Posterior vena cava (tissue), 2 donors: ENCODE results near the gene CPVL. TPM values are rescaled to one million over a fixed set of nuclear protein-coding genes. Genes with fewer than 3 reads are reported as not detected.

Source experiments
- DNase-seq: peaks from one replicate; pipeline ENCODE4 v3.0.0-alpha.2; 2020; ENCODE audit warnings: low spot score
- intact Hi-C, 2 donors: fragments of 100-400 bp; cut with DNase I; formaldehyde crosslinking; loops; one replicate each; pipeline versions ENCODE4 v1.14.1 to v1.14.2; 2022 to 2023
- total RNA-seq, 2 donors: library from RNA; stranded (reverse); fragmentation: NEBNext Ultra II Directional; extraction: Animal tissue kit (Norgen Biotek cat#: 25700); gene quantifications; one replicate each; pipeline ENCODE4 v1.2.1, GENCODE V29; 2021
- donor health status: DM: yes; HTN: yes; CAD: no.
- donor health status: DM: yes; HTN: yes; CAD: no.

CPVL gene
- total RNA-seq, 2 donors from 2014 or later: 23.8 to 44.9 TPM

DNA sequence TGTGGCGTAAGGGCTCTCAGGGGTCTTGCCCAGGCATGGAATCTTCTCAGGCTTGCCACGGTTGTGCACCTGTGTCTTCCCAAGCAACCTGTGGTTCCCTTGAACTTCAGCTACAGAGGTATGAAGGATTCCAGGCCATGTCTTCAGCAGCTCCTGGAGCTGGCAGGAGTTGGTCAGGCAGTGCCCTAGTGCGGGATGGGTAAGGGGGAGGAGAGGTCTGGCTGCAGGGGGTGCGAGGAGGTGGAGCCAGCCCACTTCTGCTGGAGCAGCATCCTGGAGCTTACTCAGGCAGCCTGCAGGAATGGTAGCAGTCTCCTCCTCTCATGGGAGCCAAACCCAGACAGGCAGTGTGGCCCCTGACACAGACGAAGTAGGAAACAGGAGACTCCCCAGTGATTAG, 184.4 kb downstream of the CPVL start:
- intact Hi-C loops: loop anchor here in 1 of 2 donors (5.0 kb wide), 1 partner anchor 65 kb away; no protein-coding TSS in a partner anchor
- no peak for DNase-seq

DNA sequence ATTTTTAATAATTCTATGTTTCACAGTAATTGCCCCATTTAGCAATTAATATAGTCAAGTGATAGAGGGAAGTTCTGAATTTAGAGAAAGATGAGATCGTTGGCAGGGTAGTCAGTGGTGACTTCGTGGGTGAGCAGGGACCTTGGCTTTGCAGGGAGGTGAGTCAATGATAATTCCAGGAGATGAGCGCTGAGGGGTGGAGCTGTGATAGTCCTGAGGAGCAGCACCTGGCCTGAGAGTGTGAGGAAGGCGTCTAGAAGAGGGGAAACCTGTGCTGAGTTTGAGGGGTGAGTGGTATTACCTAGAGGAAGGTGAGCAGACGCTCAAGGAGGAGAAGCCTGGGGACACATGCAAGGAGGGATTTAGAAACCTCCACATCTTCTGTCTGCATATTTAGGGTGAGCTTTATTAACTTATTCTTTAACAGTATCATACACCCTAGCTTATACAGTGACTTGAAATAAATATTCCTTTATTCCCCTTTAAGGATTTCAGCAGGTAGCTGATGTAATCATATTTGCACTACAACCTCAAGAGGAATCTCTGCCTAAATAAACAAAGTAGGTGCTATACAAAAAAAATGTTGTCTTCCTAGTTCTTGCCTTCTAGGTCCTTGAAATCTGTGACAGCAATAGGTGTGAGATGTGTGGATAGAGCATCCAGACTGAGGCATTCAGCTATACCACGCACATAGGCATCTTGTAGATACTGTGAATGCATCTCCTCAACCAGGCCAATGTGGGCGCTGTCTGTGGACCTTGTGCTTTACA, 186.1 kb downstream of the CPVL start:
- DNase-seq: no peak
- intact Hi-C loops: loop anchor here in 1 of 2 donors (5.0 kb wide), 1 partner anchor 67 kb away; no protein-coding TSS in a partner anchor

DNA sequence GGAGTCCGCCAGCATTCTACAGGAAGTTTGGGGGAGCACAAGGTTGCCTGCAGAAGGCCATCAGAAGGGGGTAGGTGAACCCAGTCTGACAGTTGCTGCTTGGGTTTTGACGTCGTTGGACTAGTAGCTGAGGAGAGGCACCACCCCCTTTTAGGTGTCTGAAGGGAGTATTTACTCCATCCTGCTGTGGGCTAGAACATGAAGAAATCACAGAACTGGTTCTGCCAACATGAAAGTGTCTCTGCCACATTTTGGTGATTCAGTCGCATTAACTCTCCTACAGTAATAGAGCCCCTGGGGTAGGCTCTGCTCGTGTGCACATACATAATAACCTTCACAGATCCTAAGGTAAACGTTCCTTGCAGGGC, 187.4 kb downstream of the CPVL start:
- DNase-seq: no peak
- intact Hi-C loops: loop anchor here (5.0 to 10.0 kb wide), 2 partner anchors 37 to 146 kb away; no protein-coding TSS in a partner anchor

DNA sequence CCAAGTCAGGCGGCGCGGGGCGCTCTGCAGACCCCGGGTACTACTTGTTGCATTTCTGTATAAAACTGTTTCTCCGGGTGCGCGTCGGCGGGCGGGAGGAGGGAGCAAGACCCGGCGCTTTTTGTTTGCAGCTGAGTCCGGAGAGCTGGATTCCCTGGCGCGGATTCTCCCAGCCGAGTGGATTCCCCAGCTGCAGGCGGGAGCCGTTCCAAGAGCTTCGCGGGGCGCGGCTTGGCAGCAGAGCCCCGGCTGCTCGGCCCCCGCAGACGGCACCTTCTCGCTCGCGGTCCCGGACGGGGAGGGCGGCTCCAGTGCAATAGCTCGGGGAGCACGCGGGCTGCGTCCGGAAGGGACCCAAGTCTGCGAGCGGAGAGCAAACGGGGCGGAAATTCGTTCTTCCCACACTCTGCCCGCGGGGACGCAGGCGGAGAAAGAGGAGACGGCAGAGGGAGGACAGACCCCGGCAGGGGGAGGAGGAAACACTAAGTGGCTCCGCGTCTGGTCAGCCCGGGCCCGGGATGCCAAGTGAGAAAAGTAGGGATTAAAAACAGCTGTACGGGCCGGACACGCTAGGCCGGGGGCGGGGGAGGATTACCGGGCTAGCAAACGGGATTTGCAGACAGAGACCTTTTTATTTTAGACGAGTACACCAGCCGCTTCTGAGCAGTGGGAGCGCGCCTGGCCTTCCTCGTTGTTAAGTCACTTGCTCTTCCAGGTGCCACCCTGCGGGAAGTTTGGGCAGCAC, 187.9 kb downstream of the CPVL start, which contains the start of gene TRIL:
TSS of gene TRIL (minus strand) at position 96 of the 745 bp plus-strand sequence. CDS start 284 bp downstream, outside the sequence.
- peak; percentile 93 for DNase-seq
- intact Hi-C loops: loop anchor here (5.0 to 10.0 kb wide), 2 partner anchors 36 to 146 kb away; no protein-coding TSS in a partner anchor

DNA sequence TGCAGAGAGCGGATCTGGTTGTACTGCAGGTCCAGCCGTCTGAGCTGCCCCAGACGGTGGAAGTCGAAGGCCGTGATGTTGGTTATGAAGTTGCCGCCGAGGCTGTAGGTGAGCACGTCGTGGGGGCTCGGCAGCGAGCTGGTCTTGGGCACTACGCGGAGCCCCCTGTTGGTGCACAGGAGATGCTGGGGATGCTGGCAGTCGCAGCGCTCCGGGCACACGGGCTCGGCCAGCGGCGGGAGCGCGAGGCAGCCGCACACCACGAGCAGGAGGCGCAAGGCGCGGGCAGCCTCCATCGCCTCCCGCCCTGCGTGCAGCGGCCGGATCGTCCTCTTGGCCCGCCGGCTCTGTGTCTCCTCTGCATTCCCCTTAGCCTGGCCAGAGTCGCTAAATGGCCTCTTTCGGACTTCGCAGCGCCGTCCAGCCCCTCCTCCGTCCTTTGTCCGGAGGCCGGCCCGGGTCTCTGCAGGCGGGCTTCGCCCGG, 188.5 kb downstream of the CPVL start:
- DNase-seq: peak; percentile 79
- intact Hi-C loops: loop anchor here (5.0 to 10.0 kb wide), 2 partner anchors 35 to 147 kb away; no protein-coding TSS in a partner anchor

DNA sequence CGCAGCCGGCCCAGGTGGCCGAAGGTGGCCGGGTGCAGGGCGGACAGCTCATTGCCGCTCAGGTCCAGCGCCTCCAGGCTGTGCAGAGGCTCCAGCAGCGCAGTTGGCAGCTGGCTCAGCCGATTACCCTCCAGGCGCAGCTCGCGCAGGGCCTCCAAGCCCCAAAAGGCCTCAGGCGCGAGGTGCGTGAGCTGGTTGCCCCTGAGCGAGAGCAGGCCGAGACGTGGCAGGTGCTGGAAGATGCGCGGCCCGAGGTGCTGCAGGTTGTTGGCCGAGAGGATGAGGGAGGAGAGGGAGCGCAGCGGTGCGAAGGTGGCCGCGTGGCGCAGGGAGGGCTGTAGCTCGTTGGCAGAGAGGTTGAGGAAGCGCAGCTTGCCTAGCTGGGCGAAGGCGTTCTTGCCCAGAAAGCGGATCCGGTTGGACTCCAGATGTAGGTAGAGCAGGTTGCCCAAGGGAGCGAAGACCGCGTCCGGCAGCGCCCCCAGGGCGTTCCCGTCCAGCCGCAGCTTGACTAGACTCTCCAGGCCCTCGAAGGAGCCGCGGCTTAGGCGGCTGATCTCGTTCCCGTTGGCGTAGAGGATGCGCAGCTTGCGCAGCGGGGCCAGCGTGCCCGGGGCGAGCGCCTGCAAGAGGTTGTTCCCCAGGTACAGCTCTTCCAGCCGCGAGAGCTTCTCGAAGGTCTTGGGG, 189.1 kb downstream of the CPVL start:
- peak; percentile 84 for DNase-seq
- intact Hi-C loops: loop anchor here (5.0 to 10.0 kb wide), 2 partner anchors 35 to 148 kb away; no protein-coding TSS in a partner anchor

DNA sequence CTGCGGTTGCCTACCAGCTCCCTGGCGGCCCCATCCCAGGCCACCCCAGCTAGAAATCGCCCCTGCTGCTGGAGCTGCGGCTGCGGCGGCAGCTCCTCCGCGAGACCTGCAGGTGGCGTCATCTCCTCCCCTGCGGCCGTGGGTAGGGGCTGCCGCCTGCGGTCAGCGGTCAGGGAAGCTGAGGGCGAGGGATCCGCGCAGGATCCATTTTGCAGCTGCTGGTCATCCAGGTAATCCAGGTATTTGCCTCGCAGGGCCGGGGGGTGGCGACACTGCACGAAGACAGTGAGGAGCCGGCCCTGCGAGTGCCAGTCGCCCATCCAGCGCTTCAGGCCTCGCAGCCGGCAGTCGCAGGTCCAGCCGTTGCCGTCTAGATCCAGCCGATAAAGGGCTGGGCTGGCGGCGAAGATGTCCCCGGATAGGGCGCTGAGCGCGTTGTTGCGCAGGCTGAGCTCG, 189.7 kb downstream of the CPVL start:
- DNase-seq: peak; percentile 88
- intact Hi-C loops: loop anchor here (5.0 to 10.0 kb wide), 2 partner anchors 34 to 148 kb away; no protein-coding TSS in a partner anchor

DNA sequence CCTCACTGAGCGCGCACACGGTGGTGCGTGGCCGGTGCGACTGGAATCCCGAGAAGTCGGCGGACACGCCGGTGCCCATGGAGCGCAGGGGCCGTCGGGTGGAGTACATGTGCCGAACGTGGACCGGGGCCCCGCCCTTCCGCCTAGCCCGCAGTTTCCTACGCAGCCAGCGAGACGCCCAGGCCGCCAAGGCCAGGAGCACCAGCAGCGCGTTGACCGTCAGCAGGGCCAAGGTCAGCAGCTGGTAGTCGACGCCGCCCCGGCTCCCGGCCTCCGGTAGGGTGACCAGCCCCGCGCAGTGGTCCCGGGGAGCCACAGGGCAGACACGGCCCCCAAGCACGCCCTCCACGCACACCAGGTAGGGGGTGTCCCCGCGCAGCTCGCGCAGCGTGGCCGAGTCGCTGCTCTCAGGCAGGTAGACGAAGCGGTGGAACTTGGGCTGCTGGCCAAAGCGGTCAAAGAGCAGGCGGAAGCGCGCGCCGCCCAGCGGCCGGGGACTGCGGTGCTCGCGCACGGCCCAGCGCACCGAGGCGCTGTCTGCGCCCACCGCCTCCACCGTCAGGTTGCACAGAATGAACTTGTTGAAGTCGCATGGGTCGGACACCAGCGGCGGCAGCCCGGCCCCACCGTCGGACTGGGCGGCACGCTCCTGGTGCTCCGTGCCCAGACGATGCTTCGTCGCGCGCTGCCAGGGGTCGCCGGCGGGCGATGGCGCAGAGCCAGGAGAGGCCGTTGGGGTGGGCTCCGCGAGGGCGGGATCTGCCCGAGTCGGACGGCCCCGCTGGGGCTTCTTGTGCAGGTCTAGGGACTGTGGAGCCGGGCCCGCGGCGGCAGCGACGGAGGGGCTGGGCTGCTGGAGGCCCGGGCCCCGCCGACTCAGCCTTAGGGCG, 190.4 kb downstream of the CPVL start:
- intact Hi-C loops: loop anchor here (5.0 to 10.0 kb wide), 2 partner anchors 34 to 149 kb away; no protein-coding TSS in a partner anchor
- peak; percentile 92 for DNase-seq

DNA sequence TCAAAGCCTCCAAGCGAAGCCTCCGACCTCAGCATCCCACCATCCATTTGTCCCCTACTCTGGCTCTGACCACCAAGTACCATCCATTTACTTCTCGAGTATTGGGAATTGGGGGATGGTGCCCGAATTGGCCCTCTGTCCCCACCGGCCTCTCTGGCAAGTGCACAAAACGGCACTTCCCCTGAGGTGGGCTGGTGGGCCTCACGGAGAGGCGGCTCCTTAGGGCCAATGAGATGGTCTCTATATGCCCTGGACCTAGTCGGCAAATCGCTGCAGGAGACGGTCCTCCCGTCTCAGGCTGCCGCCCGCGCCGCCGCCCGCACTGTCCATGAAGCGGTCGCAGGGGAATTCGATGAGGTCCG, 191.0 kb downstream of the CPVL start:
- no peak for DNase-seq
- intact Hi-C loops: loop anchor here (5.0 to 10.0 kb wide), 2 partner anchors 33 to 149 kb away; no protein-coding TSS in a partner anchor

DNA sequence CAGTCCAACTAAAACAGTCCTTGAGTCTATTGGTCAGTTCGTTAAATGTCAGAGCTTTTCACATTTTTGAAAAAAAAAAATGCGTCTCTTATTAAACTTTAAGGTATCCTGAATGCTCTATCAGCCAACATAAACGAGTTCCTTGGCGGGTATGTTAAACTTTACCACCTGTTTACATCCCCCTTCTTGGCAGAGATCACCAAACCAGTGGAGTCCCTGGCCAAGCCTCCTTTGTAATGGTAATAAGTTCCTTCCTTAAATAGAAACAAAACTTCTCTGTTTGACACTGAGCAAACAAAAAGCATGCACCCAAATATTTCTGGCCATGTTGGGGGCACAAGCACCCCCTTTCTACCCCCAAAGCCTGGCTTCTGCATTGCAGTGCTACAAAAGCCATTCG, 191.4 kb downstream of the CPVL start:
- intact Hi-C loops: loop anchor here (5.0 to 10.0 kb wide), 2 partner anchors 33 to 150 kb away; no protein-coding TSS in a partner anchor
- DNase-seq: no peak

DNA sequence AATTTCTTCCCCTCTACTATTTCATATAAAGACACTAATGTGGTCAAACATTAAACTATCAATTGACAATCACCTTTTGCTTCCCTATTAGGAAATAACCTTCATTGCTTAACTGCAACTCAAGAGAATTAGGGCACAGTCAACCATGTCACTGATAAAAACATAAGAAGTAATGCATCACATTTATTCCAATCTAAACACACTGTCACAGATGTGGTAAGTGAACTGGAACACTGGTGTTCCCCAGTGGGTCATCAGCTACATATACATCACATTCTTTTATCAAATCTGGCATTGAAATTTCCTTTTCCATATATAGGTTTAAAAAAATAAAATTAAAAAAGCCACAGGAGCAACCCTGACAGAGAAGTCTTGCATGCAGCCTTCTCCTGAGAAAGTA, 191.9 kb downstream of the CPVL start:
- intact Hi-C loops: loop anchor here in 1 of 2 donors (10.0 kb wide), 1 partner anchor 150 kb away; no protein-coding TSS in a partner anchor
- DNase-seq: no peak

DNA sequence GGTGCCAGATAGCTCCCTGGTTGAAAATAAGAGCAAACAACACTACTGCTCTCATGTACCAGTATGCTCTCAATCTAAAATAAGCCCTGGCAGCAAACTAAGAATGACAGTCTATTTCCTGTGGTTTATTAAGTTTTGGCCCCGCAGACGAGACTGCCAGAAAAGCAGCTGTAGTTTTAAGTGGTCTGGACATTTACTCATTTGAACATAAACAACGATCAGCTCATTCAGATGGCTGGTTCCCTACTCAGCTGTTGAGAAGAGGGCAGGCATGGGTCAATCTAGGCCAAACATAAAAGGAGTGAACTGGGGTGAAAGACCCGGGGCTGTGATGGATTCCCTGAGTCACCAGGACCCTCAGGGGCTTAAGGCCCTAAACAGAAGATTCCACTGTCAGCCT, 192.7 kb downstream of the CPVL start:
- intact Hi-C loops: loop anchor here in 1 of 2 donors (10.0 kb wide), 1 partner anchor 151 kb away; no protein-coding TSS in a partner anchor
- DNase-seq: no peak

Other genes starting within 250 kb of the CPVL start
- 10 to 100 TPM in 1 of 2 donors, 1 to 10 TPM in 1; 4.6 to 10.6 TPM for gene TRIL, start 188.2 kb downstream of the CPVL start, total RNA-seq
- 10 to 100 TPM in 1 of 2 donors, 1 to 10 TPM in 1; 8.4 to 11.6 TPM for gene CHN2, start 48.2 kb upstream of the CPVL start, total RNA-seq